IPS DF 4.7 (cell line): Measurements from ENCODE around the gene DIAPH1.

Experiments
- DNase-seq: peaks from one replicate; pipeline ENCODE4 v3.0.0-alpha.2; 2013; ENCODE audit warnings: low spot score; ENCODE audit errors: extremely low read depth

DIAPH1 gene

DNA sequence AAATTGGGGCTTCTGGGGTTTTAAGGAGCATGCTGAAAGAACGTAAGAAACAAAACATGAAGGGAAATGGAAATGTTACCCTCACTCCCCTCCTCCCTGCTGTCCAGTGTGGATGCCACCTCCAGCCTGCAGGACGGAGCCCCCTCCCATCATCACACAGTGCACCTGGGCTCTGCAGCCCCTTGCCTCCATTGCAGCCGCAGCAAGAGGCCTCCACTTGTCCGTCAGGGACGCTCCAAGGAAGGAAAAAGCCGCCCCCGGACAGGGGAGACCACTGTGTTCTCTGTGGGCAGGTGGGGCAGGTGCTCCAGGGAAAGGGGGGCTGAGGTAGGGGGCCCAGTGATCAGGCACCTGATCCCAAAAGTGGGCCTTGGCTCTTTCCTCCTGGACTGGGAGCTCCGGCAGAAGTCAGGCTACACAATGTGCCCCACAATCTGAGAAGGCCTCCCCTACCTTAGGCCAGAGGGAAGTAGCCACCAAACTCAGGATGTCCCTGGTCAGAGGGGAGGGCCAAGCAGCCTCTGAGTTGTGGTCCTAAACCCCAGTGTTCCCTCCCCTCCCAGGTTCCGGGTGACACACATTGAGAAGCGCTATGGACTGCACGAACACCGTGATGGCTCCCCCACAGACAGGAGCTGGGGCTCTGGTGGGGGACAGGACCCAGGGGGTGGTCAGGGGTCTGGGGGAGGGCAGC lies 20.7 kb upstream of the DIAPH1 start:
- DNase-seq = no peak

DNA sequence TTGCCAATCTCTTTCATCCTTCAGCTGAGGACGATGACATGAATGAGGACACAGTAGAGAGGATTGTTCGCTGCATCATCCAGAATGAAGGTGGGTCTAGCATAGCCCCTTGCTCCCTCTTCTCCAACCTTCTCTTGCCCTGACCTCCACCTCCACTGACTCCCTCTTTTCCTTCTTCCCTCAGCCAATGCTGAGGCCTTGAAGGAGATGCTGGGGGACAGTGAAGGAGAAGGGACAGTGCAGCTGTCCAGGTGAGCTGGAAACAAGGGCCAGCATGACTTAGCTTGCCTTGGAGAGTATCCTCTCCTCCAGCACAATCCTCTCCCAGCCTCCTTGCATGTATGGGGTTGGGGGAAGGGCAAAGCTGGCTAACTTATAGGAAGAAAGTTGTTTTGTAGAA lies 20.0 kb upstream of the DIAPH1 start:
- DNase-seq = no peak

DNA sequence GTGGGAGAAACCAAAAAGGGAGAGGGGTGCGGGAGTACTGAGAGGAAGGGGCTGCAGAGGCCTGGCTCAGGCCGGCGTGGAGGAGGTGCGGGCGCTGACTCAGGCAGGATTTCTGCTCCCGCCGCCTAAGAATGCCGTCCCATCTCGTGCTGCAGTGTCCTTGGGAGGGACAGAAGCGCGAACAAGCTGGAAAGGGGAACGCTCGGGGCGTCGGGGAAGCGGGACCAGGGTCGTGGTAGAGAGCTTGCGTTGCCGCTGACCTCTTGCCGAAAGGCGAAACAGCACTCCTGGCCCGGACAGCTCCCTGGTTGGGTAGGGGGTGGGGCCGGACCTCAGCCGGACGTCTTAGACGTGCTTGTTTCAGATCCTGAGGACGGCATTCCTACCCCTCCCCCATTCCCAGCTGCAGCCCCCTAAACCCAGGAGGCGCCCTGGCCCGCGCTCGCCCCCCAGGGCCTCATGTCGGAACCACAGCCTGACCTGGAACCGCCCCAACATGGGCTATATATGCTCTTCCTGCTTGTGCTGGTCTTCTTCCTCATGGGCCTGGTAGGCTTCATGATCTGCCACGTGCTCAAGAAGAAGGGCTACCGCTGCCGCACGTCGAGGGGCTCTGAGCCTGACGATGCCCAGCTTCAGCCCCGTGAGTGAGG lies 19.1 kb upstream of the DIAPH1 start:
- DNase-seq = no peak

DNA sequence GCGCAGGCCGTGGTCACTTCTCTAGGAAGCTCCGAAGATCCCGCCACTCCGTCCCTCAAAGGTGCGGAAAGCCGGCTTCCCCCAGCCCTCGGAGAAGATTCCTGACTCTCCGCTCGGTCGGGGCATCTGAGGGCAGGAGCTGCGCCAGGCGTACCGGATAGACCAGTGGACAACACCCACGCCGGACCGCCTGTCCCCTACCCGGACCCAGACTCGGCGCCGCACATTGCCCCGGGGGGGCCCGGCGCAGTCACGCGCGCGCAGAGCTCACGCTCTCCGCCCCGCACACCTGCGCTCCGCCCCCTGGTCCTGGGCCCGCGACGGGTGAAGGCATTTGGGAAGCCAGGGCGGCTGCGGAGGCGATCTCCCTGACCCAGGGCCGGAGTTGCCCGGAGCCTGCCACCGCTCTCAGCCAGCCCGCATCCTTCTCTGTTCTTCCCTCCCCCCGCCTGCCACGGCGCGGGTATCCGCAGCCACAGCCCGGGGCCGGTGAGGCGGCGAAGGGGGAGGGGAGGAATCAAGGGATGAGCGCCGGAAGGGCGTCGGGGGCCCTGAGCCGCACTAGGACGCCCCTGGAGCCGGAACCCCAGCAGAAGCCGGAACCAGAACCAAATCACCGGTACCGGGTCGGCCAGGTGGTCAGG lies 18.4 kb upstream of the DIAPH1 start:
- DNase-seq = no peak

DNA sequence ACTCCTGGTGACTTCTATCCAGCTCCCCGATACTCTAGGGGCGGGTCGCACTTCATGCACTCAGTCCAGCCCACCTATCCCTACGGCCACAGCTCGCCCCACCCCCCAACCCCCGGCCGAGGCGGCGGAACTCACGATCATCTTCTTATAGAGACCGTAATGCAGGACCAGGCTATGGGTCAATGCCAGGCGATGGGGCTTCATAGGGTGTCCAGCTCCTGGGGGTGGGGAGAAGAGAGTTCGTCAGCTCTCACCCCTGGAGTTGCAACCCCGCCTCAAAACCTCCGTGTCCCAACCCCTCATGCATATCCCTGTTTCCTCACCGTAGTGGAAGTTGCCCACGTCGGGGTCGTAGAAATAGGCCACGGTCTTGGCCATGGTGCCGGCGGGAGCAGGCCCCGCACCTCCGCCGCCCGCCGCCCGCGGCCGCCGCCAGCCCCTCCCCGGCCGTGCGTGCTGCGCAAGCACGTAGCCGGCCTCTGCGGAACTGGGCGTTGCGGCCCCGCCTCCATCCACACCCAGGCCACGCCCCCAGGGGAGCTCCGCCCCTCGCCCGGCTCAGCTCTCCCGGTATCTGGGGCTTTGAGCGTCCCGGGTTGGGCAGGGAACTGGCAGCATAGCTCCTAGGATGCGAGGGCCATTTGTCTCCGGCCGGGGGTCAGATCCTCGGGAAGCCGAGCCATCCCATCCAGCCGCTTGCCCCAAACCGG lies 17.8 kb upstream of the DIAPH1 start, which contains the start of the genes HDAC3 and RELL2:
TSS of gene HDAC3 (minus strand) at position 437 of the 710 bp plus-strand sequence. CDS start at position 378, 59 bp downstream.
TSS of gene RELL2 (plus strand) at position 585 of the 710 bp plus-strand sequence. CDS start 1,229 bp downstream, outside the sequence.
- no peak for DNase-seq

DNA sequence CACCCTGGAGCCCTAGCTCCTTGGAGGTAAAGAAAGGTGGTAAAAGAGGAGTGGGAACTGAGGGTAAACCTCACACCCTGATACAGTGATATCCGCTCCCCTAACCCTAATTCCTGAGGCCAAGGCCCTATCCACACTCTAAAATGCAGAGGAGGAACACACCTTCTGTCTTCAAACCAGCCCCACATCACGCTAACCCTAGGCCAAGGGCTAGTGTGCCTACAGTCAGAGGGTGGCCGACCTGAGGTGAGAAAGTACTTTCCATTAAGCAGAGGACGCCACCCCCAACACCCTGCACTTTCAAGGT lies 17.3 kb upstream of the DIAPH1 start:
- DNase-seq = no peak

DNA sequence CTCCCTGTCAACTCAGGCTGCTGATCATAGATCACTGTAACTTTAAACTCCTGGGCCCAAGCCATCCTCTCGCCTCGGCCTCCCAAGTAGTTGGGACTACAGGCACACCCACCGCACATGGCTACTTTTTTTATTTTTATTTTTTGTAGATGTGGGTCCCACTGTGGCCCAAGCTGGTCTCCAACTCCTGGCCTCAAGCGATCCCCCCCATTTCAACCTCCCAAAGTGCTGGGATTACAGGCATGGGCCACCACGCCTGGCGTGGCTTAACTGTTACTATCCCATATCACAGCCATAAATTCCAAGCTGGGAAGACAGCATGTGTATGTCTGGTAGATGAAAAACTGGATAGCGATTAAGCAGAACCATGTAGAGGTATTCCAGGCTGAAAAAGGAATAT lies 16.8 kb upstream of the DIAPH1 start:
- DNase-seq = no peak

DNA sequence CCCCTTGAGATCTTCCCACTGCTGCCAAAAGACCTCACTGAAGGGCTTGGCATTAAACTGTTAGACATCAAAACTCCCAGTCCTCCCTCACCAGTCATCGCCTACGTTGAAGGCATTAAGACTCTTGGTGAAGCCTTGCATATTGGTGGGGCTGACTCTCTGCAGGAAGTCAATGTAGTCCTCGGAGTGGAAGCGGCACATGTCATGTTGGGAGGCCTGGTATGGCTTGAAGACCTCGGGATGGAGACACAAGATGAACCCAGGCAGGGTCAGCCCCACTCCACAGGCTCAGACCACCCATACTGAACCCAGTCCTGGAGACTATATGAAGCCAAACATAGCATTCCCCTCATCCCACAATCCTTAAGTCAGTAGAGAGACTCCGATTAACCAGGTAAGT lies 15.9 kb upstream of the DIAPH1 start:
- no peak for DNase-seq

DNA sequence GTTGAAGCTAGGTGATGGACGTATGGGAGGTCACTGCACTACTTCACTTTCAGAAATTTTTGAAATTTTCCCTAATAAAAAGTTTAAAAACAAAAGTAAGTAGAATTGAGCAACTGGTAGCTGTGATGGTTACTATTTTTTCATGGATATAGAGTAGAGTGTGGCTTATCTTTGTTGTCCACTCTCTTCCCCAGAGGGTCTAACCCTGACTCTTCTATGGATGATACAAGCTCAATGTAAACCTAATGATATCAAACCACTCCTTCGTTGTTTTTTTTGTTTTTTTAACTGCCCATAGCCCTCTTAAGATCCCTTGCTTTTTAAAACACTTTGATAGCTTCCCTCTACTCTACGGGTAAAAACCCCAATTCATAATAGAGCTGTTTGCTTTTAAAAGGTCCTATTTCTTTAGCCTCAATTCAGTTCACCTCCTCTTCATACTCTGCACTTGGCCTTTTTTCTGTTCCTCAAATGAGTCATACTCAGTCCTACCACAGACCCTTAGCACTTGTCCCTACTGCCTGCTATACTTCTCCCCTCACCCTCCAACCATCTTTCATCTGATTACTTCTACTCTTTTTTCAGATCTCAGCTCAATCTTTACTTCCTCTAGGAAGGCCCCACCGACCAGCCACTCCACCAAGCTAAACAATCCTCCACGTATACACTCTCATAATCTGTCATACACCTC lies 15.2 kb upstream of the DIAPH1 start:
- DNase-seq = no peak

DNA sequence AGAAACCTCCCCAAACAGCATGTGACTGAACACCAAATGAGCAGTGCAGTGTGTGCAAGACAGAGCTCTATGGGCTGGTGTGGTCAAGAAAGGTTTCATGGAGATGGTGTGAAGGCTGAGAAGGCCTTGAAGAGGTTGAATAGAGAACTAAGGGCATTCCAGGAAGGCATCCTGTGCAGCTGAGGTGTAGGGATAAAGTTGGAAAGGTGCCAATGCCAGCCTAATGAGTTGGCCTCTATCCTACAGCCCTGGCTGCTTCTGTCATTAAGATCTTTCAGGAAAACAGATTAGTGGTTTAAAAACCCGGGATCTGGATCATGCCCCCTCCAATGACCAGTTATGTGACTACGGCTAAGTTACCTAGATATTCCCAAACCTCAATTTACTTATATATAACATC lies 13.8 kb upstream of the DIAPH1 start:
- no peak for DNase-seq

DNA sequence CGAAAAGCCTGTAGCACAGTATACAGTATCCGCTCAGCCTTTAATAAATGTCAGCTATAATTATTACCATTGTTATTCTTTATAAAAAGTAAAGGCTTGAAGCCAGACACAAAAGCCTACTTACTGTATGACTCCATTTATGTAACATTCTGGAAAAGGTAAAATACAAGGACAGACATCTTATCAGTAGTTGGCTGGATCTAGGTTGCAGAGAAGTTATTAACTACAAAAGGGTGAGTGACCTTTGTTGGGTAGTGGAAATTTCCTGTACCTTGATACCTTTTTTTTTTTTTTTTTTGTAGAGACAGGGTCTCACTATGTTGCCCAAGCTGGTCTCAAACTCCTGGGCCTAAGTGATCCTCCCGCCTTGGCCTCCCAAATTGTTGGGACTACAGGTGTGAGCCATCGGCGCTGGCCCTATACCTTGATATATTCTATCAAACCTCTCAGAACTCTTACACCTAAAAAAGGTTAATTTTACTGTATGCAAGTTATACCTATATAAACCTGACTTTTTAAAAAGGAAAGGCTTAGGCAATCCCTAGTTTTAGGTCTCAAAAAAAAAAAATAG lies 11.9 kb upstream of the DIAPH1 start:
- no peak for DNase-seq

DNA sequence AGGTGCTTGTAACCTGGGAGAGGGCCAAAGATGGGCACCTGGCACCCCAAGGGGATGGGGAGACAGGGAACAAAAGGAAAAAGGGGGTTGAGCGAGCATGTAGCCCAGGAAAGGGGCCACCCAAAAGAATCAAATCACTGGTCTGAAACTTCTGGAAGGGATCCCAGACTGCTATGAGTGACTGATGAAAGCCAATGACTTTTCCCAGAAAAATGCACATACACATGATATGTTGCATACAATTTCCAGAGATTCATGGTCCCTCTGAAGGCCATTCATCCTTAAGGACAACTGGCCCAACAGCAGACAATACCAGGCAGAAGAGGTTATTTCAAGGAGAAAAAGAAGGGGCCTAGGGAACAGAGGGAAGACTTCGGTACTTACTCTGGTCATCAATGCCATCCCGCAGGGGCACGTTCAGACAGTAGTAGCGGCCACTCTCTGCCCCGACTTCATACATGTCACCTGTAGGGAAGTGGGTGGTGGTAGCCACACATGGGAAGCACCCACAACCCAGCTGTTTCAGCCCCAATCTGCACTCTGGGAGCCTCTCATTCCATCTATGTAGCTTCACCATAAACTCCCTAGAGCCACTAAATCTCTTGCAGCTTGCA lies 9.5 kb upstream of the DIAPH1 start:
- DNase-seq = no peak

DNA sequence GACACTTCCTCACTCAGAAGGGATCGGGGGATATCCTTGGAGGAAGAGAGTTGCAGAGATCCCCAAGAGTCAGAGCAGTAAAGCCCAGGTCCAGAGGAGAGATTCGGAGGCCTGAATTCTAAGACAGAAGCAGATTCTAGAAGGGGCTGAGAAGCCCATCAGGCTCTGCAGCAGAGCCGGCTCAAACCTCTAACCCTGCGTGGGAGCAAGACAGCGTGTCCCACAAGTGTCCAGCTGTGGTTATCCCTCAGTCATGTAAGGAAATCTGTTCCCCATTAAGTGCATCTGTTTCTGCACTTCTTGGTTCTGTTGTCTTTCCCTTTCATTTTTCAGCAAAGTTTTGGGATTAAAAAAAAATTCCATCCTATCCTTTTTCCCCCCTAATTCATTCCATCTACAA lies 4.8 kb upstream of the DIAPH1 start:
- DNase-seq = no peak

DNA sequence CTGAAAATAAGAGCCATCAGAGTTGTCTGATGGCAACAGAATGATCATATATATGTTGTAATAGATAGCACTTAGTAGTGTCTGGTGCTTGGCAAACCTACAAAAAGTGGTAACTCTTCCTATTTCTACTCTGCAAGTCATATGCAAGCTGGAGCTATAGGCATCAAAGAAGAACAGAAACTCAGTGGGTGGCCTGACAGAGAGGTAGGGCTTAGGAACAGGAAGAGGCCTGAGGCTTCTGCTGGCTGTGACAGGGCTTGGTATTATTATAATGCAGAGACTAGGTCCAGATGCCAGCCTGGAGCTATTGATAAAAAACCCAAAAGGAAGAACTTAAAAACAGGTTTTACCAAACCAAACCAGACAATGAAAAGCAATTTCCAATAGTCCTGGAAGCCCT lies 4.4 kb upstream of the DIAPH1 start:
- DNase-seq = no peak

DNA sequence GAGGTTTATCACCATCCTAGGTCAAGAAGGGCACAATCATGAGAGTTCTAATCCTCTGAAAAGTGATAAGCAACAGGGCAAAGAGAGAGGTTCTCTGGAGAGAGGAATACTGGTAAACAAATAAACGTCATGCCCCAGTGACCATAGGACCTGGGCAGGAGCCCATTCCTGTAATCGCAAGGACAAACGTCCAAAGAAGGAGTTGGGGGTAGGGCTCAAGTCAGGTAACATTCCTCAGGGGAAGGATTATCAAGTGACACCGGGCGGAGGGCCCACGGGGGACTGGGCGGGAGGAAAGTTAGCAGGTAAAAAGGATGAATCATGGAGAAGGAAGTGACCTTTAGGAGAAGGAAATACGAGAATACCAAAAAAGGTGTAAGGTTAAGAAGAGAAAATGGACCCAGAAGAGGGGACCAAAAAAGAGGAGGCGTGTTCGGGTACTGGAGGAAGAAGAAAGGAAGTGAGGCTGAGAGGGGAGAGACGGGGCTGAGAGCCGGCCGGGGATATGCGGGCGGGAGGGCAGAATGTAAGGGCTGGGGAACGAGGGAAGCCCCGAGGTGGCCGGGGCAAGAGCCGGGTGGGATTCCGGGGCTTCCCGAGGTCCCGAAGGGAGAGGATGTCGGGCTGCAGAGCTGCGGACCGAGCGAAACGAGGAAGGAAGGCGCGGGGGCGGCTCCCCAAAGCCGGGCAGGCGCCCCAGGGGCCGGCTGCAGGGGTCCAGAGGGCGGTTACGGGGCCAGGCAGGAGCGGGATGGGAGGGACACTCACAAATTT lies 583 bp downstream of the DIAPH1 start:
- no peak for DNase-seq

DNA sequence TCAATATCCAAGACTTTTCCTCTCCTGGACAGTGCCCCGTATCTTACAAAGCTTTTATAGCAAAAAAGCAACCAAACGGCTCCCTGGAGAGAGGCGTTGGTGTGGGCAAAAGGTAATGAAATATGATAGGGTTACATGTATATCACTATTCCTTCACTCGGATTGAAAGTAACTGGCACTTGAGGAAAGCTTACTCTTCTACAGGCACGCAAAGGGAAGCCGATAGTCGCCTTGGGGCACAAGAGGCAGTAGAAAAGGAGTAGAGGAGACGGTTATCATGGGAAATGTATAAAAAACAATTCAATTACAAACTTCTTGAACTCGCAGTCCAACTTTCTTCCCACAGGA lies 1.1 kb downstream of the DIAPH1 start:
- no peak for DNase-seq

DNA sequence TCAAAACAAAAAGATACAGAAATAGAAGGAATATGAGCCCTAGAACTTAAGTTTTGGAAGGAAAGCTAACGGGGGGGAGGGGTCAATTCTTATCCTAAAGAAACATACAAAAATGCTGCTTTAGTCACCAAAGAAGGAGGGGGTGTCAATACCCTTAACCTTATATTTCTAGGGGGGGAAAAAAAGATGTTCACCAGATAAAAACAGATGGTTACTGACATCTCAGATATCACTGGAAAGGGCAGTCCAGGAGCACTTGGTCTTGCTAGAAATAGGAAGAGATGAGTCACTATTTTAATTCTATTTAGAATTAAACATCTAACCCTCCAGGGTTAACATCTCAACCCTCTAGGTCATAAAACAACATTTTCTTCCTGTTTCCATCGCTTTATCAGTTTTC lies 1.7 kb downstream of the DIAPH1 start:
- DNase-seq = no peak

DNA sequence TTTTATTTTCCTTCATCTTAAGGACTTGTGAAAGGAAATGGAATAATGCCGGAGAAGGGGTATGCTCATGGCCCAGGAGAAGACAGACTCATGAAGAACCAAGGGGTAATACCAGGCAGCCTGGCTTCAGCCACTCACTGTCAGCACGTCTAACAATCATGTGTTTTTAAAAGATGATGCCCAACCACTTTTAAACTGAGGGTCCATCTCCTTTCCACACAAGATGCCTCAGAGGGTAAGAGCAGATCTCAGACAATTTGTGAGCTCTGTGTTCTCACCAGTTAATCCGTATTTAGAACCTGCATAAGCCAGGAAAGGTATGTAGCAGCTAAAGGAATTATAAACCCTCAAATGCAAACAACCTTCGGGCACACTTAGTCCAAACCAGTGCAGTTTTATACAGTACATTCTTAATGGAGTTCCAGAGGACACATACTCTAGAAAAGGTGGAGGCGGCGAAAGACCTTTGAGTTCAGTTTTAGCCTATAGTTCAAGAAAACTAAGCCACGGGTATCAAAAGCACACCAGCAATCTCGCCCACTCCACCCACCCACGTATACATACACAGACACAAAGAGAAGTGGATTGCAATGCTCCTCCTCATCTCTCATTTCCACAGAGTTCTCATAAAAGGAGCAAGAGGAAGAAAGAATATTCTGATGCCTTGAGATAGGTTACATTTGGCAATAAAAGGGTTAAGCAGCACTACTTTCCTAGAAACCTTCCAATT lies 2.6 kb downstream of the DIAPH1 start:
- no peak for DNase-seq

DNA sequence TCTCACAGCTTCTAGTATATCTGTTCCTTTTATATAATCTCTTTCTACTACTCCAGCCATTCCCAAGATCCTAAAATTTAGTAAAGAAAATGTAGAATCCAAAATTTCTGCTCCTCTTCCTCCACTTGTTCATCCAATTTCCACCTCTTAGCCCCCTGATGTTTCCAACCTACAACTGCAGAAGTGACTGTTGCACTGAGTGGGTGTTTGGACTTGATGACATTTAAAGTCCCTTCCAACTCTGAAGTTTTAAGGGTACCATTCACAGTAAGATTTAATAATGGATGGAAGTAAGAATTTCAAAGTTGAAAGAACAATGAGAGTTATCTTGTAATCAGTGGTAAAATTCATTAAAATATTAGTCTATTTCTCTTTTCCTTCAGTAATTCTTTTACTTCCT lies 5.5 kb downstream of the DIAPH1 start:
- DNase-seq = no peak
